ENCODE measurements around the gene RAPGEF4. TPM values are rescaled to one million over a fixed set of nuclear protein-coding genes. Genes with fewer than 3 reads are reported as not detected.

RAPGEF4 gene
- total RNA-seq, 1 experiment from 2014 or later, result 0.59 TPM

DNA sequence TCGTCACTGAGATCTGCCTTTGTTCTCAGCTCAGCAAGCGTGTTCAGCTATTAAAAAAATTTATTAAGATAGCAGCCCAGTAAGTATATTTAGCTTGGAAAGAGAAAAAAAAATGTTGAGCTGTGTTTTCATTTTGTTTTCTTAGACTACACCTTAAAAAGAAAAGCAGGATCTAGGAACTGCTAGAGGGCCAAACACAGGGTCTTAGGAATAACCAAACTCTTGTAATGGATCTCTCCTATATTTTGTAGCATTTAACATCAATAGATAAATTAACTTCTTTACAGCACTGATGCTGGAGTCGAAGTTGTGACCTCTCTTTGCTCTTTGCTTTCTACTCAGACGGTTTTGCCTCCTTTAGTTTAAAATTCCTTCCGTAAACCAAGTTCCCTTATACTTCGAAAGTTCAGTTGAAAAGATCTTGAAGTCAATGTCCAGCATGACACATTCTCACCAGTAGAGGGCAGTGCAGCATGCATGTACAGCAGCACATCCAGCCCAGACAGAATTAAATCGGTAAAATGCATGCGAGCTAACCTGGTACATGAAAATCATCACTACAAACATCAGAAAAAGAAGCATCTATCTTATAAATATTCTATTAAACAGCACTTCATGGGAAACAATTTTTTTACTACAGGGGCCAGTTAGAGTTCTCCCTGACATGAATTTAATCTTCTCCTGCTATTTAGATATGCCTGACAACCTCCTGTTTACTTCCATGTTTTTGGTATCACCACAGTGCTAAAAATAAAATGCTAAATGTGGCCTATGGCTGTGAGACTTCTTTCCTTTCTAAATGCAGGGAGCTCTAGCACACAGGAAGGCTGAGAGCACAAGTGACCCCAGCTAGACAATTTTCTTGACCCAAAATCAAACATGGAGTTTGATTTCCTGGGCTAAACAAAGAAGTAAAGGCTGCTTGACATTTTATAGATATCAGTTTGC lies 291.8 kb downstream of the RAPGEF4 start:
- no peaks in the 10 kb centered on the region for H3K9me2 ChIP-seq (ENCODE audit: insufficient read depth)
- ChIA-PET POLR2A (interaction anchor here (0.6 kb wide), 1 partner anchor 107 kb away, joined by 3 read pairs; no protein-coding TSS in a partner anchor), RAD21 (ENCODE audit: low non-redundant PET in 1 of 2, low total read pairs in 2 of 2, uncharacterized antibody in 2 of 2, unreplicated experiment in 2 of 2) (interaction anchor here (0.7 to 2.6 kb wide), 4 partner anchors 64 to 183 kb away, joined by 3 to 10 read pairs (median 6); no protein-coding TSS in a partner anchor), CTCF (interaction anchor here (0.6 to 6.5 kb wide), 31 partner anchors 8 to 1320 kb away, joined by 3 to 108 read pairs (median 3); no protein-coding TSS in a partner anchor)
- peak overlapping the region; percentile 24; the same call in 1 of the 2 replicates for H3K4me2 ChIP-seq (ENCODE audit: low read length)
- H3K36me3 ChIP-seq (ENCODE audit: control insufficient read depth in 1 of 2, insufficient read depth in 2 of 2, low read length in 2 of 2), result no peaks in the 10 kb centered on the region
- H3K27me3 ChIP-seq (ENCODE audit: insufficient read depth, low read length), result no peaks in the 10 kb centered on the region
- H3K79me2 ChIP-seq (ENCODE audit: insufficient read depth, low read length), result no peaks in the 10 kb centered on the region
- intact Hi-C loops (cut with micrococcal nuclease), result loop anchor here (1.0 to 10.0 kb wide), 4 partner anchors 183 to 420 kb away; partner anchors contain the start of gene CDCA7
- peak; percentile 91 for ATAC-seq
- H2AFZ ChIP-seq (ENCODE audit: low read depth, low read length, poor library complexity, severe bottlenecking), result peak overlapping the region; percentile 88
- BruUV-seq (replicated peaks), result no TSS peak
- H3K27ac ChIP-seq (ENCODE audit: low read depth, low read length), result no peak overlapping the region
- H3K9me3 ChIP-seq (ENCODE audit: control insufficient read depth in 1 of 2, insufficient read depth in 1 of 2, low read depth in 1 of 2, low read length in 2 of 2), result no peaks in the 10 kb centered on the region
- H4K20me1 ChIP-seq (ENCODE audit: insufficient read depth), result no peaks in the 10 kb centered on the region
- H3K4me3 ChIP-seq (replicated peaks in 1 of 2; ENCODE audit: low read depth in 1 of 2, low read length in 2 of 2), result no peak overlapping the region
- peaks cover 0 to 4% of the 10 kb centered on the region in 2 experiments; a peak in 2 of 4 replicates for H3K4me1 ChIP-seq (ENCODE audit: control insufficient read depth in 1 of 2, insufficient read depth in 2 of 2, low read length in 2 of 2)
- DNase-seq (ENCODE audit: low read depth, low spot score), result peak; percentile 83
- H3K9ac ChIP-seq (ENCODE audit: low read length), result no peak overlapping the region
- TF ChIP-seq JUND (IDR thresholded peaks at IDR 0.05) (0 out of 2 replicates have a peak, but pooled peaks have one; percentile 10), SP1 (IDR thresholded peaks at IDR 0.05; ENCODE audit: low read depth) (no peak), SIN3A (IDR thresholded peaks at IDR 0.05; ENCODE audit: low read depth) (0 out of 2 replicates have a peak, but pooled peaks have one; percentile 30), EGR1 (IDR thresholded peaks at IDR 0.05; ENCODE audit: low read depth) (no peak), CBX3 (IDR thresholded peaks at IDR 0.05; ENCODE audit: low read depth) (no peak), ZNF274 (IDR thresholded peaks at IDR 0.05; ENCODE audit: low read depth, low read length) (no peak), ZFX (IDR thresholded peaks at IDR 0.05) (no peak), SRF (IDR thresholded peaks at IDR 0.05; ENCODE audit: low read depth) (peak; percentile 45; the same call in 1 of the 2 replicates), ELF1 (IDR thresholded peaks at IDR 0.05; ENCODE audit: borderline replicate concordance, low read depth) (no peak), EZH2phosphoT487 (IDR thresholded peaks at IDR 0.05; ENCODE audit: borderline replicate concordance) (no peak), POLR2A (IDR thresholded peaks at IDR 0.05; ENCODE audit: borderline replicate concordance, extremely low read depth, insufficient read depth, insufficient read length) (no peak), RAD21 (IDR thresholded peaks at IDR 0.05; ENCODE audit: low read depth) (peak; percentile 97), POLR2AphosphoS5 (IDR thresholded peaks at IDR 0.05; ENCODE audit: low read depth, low read length) (no peak), CEBPB (IDR thresholded peaks at IDR 0.05; ENCODE audit: low read depth) (no peak), YY1 (IDR thresholded peaks at IDR 0.05; ENCODE audit: extremely low read depth, insufficient replicate concordance, low read depth, low read length) (peak; percentile 21), FOSL1 (IDR thresholded peaks at IDR 0.05; ENCODE audit: low read depth) (no peak), TCF7L2 (IDR thresholded peaks at IDR 0.05; ENCODE audit: borderline replicate concordance, extremely low read depth, insufficient read depth, insufficient read length) (no peak), EZH2 (IDR thresholded peaks at IDR 0.05) (no peak)
- TF ChIP-seq, protein P1, sequence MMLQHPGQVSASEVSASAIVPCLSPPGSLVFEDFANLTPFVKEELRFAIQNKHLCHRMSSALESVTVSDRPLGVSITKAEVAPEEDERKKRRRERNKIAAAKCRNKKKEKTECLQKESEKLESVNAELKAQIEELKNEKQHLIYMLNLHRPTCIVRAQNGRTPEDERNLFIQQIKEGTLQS (IDR thresholded peaks at IDR 0.05), result no peak
- TF ChIP-seq, protein P2, sequence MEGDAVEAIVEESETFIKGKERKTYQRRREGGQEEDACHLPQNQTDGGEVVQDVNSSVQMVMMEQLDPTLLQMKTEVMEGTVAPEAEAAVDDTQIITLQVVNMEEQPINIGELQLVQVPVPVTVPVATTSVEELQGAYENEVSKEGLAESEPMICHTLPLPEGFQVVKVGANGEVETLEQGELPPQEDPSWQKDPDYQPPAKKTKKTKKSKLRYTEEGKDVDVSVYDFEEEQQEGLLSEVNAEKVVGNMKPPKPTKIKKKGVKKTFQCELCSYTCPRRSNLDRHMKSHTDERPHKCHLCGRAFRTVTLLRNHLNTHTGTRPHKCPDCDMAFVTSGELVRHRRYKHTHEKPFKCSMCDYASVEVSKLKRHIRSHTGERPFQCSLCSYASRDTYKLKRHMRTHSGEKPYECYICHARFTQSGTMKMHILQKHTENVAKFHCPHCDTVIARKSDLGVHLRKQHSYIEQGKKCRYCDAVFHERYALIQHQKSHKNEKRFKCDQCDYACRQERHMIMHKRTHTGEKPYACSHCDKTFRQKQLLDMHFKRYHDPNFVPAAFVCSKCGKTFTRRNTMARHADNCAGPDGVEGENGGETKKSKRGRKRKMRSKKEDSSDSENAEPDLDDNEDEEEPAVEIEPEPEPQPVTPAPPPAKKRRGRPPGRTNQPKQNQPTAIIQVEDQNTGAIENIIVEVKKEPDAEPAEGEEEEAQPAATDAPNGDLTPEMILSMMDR (IDR thresholded peaks at IDR 0.05 in 2 of 3, conservative IDR thresholded peaks at IDR 0.05 in 1 of 3; ENCODE audit: borderline replicate concordance in 1 of 3, insufficient read depth in 1 of 3, low read depth in 2 of 3, low read length in 2 of 3), result peak; percentile 91 to 98 (median 94)
- TF ChIP-seq, protein P3, sequence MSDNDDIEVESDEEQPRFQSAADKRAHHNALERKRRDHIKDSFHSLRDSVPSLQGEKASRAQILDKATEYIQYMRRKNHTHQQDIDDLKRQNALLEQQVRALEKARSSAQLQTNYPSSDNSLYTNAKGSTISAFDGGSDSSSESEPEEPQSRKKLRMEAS (IDR thresholded peaks at IDR 0.05), result no peak
- TF ChIP-seq, protein P4, sequence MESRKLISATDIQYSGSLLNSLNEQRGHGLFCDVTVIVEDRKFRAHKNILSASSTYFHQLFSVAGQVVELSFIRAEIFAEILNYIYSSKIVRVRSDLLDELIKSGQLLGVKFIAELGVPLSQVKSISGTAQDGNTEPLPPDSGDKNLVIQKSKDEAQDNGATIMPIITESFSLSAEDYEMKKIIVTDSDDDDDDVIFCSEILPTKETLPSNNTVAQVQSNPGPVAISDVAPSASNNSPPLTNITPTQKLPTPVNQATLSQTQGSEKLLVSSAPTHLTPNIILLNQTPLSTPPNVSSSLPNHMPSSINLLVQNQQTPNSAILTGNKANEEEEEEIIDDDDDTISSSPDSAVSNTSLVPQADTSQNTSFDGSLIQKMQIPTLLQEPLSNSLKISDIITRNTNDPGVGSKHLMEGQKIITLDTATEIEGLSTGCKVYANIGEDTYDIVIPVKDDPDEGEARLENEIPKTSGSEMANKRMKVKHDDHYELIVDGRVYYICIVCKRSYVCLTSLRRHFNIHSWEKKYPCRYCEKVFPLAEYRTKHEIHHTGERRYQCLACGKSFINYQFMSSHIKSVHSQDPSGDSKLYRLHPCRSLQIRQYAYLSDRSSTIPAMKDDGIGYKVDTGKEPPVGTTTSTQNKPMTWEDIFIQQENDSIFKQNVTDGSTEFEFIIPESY (IDR thresholded peaks at IDR 0.05; ENCODE audit: extremely low read depth, insufficient replicate concordance, low read length), result no peak
